NCI-H526 treated with DMSO at 0.1 percent for 48 hours (cell line): Measurements from ENCODE around the gene MTX3.

ENCODE experiments used
- DNase-seq: peaks from one replicate; lab custom pipeline; 2025; lab: John Stamatoyannopoulos, UW

The MTX3 gene

DNA sequence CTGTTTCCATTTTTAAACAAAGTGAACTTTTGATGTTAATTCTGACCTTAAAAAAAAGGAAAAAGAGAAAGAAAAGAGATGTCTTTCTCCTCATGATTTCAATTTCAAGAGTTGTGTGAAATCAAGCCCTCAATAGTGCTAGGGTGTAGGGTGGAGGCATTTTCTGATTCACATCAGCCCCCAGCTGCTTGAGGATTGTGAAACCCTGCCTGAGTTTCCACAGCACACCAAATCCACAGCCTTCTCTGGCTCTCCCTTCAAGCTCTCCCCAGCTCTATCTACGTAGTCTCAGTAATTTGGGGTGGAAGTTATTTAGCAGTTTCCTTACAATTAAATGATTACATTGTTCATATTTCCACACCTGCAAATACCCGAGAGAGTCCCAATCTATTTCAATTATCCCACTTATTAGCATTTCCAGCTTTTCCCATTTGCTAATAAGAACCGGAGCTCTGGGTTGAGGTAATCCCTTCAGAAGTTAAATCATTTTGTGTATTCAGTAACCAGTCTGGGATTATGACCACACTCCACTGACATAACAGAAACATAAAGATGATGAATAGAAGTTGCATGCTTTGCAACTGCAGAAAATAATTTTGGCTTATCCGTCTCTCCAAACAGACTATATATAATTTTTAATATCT lies 54.9 kb downstream of the MTX3 start:
- DNase-seq: no peak

DNA sequence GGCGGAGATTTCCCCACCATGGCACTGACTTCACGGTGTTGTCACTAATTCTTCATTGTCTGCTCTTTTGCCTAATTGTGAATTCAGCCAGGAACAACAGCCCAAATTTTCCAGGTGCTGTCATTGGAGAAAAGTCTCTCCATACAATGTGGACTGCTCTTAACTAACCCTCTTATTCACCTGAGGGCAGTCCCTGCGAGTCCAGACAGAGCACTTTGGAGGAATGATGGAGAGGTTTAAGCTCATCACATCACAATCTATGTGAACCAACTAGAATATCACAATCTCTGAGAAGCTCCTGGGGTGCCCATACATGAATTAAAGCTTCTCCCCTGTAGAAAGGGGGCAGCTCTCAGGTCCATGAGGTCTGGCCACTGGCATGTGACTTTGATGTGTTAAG lies 56.4 kb downstream of the MTX3 start:
- DNase-seq: no peak

DNA sequence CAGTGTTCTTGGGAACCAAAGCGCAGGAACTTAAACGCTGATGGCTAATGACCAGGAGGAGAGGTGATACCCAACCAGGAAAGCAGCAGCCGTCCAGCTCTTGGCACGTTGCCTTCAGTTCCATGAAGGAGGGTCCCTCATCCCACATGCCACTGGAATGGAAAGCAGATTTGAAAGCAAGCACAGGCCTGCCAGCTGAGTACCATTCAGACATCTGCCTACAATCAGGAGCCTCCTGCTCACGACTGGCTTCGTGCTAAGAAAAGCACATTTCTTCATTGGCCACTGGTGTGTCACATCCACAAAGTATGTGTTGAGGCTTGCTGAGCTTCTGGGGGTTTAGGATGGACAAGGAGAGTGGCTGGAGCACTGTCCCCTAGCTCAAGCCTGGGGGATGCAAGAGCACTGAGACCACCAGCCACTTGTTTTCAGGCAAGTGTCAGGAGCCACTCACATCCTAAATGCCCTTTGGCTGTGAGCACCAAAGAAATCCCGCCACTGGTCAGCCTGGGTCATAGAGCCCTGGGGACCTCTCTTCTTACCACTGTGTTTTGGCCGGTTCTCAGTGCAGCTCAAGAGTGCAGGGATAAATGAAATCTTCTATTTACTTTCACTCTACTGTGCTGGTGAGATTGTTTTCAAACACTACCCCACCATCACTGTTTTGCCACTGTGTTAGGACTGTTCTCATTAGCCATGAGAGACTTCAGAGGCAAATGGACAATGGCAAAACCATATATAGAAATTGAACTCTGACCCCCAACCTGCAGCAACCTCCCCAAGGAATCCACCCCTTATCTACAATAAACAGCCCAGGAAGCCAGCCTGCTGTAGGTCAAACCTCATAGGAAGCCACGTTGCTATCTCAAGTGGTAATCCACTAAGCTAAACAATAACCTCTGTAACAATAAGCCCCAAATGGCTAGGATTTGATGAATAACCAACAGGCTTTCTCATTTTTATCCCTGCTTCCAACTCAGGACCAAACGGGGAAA lies 58.3 kb downstream of the MTX3 start:
- DNase-seq: no peak

DNA sequence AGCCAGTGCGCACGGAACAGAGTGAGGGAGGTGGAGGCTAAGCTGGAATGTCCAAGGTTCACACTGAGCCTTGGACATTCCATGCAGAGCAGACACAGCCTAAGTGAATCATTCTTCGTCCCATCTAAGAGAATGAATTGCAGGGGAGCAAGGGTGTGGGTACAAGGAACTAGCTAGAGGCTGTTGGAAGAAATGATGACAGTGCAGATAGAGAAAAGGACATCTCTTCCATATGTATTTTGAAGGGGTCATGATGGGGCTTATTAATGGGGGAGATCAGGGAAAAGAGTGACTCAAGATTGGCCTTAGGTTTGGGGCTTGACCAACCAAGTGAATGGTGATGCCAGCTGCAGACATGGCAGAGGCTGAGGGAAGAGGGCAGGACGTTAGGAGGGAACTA lies 59.2 kb downstream of the MTX3 start:
- DNase-seq: no peak

DNA sequence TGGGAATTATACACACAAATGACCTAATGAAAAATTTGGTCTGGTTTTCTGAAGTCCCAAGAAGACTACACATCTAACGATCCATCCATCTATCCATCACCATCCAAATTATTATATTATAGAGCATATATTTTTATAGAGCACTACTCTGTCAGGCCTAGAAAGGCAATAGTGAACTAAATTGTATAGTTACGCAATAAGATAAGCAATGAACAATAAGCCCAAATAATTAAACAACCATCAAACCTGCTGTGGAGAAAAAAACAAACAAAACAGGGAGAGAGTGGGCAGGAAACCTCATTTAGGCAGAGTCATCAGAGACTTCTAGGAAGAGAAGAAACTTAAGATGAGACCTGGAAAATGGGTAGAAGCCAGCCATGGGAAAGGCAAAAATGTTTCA lies 59.7 kb downstream of the MTX3 start:
- DNase-seq: no peak

DNA sequence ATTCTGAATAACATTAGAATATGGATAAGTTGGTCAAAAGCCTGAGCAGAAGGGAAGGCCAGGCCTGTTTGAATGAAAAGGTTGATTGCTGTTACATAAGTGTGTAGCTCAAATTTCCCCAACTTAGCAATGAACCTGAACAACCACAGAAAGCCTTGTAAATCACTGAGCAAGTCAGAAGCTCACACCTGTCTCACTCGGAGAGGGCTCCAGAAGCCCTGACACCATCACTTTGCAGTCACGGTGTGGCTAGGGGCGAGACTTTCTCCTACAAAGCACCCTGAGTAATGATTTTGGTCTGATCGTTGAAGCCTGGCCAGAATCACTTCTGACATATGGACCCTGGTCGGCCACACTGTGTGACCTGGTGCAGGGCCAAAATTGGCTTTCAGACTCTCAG lies 62.0 kb downstream of the MTX3 start:
- no peak for DNase-seq
